GM21737 (cell line): ENCODE results near the gene HSCB.
"Not testable (repeated sequence)": the region's sequence is repeated elsewhere in the genome, so short reads cannot be mapped to it uniquely, and the experiment has no call there.

ENCODE experiments used
- ATAC-seq: cut with Tn5 transposase; IDR thresholded peaks from one replicate; pipeline ENCODE4 v1.9.1; 2021; ENCODE audit warnings: mild to moderate bottlenecking, moderate library complexity; ENCODE audit not compliant: unreplicated experiment

Gene HSCB

GRCh38 chr22:28741785-28742561, at the start of gene HSCB, which contains the start of gene CHEK2:
TSS of gene HSCB (plus strand) at chr22:28742039. CDS start at chr22:28742096, 57 bp downstream.
TSS of gene CHEK2 (minus strand) at chr22:28741820. CDS start at chr22:28734721, 7,099 bp downstream.
- peak; percentile 79 for ATAC-seq

- ATAC-seq: not testable (repeated sequence)
Observed at GRCh38 chr22:28693041-28693760, 48.6 kb upstream of the HSCB start.

DNA sequence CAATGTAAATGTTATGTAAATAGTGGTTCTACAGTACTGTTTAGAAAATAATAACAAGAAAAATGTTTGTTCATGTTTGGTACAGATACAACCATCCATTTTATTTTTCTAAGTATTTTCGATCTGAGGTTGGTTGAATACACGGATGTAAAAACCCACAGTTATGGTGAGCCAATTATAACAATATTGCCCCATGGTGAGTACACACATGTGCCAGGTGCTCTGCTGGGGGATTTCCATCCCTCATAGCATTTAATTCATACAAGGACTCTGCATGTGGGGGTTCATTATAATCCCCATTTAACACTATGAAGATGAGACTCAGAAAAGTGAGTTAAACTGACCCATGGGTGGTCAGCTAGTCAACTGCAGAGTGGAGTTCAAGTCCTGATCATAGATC, 38.9 kb upstream of the HSCB start:
- ATAC-seq: no peak

- no peak for ATAC-seq
Observed at GRCh38 chr22:28703436-28703835, 38.4 kb upstream of the HSCB start.

GRCh38 chr22:28706845-28707244, 35.0 kb upstream of the HSCB start:
- ATAC-seq: no peak

GRCh38 chr22:28710107-28710506, 31.7 kb upstream of the HSCB start:
- no peak for ATAC-seq

DNA sequence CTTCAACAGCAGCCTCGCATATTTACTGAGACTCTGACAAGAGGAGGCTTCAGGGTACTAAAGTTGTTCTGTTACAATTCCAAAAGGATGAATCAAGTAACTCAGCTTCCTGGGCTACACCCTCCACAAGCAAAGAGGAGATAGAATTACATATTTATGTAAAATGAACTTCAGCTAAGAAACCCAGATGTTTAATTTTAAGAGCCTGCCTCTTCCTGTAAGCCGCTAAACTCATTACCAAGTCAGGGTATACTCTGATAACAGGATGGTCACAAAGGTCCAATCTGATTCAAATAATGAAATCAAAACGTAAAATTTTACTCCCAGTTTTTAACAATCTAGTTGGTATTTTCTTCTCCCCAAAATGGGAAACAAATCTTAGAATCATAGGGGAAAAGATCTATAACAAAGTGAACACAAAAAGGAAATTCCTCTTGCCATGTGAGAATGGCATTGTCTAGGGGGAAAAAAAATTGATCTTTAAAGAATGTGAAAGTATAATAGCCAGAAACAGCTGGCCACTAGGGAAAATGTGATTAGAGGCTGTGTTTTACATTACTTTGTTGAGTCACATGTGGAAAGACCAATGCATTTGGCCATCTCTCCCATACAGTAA, 31.2 kb upstream of the HSCB start:
- no peak for ATAC-seq

DNA sequence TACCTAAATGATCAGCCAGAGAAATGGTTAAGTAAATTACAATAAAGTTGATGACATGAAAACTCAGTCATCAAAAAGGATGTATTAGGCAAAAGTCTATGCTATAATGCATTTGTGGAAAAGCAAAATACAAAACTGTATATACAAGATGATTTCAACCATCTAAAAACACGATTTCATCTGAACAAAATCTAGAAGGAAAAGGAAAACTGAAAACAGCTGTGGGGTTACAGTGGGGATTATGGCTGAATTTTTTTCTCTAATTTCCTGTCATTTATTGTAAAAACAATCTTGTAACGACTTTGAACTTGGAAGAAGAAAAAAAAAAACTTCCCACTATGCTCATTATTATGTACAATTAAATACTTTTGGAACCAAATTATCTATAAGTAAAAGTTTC, 30.5 kb upstream of the HSCB start:
- ATAC-seq: no peak

- ATAC-seq: no peak
Observed at GRCh38 chr22:28711820-28712777, 29.7 kb upstream of the HSCB start.

GRCh38 chr22:28714043-28714628, 27.7 kb upstream of the HSCB start:
- no peak for ATAC-seq

- ATAC-seq: no peak
Observed at GRCh38 chr22:28715611-28716010, 26.2 kb upstream of the HSCB start.

DNA sequence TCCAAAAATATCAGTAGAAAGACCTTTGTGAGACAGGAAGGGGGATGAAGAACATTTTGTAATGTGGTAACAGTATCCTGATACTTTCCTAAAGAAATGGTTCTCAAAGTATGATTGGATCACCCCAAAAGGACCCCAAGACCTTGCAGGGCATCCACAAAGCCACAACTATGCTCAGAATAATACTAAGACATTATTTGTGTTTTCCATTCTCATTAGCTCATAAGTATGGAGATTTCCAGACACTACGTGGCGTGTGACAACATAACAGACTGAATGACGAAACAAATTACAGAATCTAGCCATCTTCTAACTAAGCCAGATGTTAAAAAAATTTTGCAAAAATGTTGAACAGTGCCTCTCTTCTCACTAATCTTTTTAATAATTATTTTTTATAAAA, 25.2 kb upstream of the HSCB start:
- ATAC-seq: no peak

GRCh38 chr22:28718044-28718443, 23.8 kb upstream of the HSCB start:
- ATAC-seq: no peak

DNA sequence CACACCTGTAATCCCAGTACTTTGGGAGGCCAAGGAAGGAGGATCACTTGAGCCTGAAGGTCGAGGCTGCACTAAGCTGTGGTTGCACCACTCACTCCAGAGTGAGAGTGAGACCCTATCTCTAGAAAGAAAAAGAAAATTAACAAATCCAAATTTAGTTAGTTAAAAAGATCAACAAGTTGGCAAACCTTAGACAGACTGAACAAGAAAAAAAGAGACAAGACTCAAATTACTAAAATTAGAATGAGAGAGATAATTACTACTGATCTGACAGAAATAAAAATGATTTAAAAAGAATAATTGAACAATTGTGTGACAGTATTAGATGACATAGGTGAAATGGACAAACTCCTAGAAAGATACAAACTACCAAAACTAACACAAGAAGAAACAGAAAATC, 13.8 kb upstream of the HSCB start:
- no peak for ATAC-seq

DNA sequence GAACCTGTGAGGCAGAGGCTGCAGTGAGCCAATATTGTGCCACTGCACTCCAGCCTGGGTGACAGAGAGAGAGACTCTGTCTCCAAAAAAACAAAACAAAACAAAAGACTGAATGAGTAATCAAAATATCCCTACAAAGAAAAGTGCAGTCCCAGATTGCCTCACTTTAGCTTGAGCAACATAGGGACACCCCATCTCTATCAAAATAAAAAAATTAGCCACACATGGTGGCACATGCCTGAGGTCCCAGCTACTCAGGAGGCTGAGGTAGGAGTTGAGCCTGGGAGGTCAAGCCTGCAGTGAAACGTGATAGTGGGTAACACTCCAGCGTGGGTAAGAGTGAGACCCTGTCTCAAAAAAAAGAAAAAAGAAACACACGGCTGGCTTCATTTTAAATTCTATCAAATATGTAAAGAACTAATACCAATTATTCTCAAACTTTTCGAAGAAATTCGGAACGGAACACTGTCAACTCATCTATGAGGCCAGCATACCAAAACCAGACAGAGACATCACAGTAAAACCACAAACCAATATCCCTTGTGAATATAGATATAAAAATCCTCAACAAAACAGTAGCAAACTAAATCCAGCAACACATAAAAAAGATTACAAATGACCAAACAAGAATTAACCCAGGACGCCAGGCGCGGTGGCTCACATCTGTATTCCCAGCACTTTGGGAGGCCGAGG, 13.1 kb upstream of the HSCB start:
- ATAC-seq: no peak

DNA sequence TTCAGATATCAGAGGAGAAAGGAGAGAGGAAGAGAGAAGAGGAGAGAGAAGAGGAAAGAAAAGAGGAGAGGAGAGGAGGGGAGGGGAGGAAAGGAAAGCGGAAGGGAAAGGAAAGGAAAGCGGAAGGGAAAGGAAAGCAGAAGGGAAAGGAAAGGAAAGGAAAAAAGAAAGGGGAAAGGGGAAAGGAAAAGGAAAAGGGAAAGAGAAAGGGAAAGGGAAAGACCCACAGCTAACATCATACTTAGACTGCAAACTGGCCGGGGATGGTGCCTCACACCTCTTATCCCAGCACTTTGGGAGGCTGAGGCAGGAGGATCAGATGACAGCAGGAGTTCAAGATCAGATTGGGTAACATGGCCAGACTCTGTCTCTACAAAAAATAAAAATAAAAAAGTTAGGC, 11.7 kb upstream of the HSCB start:
- no peak for ATAC-seq

- no peak for ATAC-seq
Observed at GRCh38 chr22:28734393-28734792, 7.4 kb upstream of the HSCB start.

GRCh38 chr22:28736301-28737155, 5.3 kb upstream of the HSCB start:
- ATAC-seq: no peak

DNA sequence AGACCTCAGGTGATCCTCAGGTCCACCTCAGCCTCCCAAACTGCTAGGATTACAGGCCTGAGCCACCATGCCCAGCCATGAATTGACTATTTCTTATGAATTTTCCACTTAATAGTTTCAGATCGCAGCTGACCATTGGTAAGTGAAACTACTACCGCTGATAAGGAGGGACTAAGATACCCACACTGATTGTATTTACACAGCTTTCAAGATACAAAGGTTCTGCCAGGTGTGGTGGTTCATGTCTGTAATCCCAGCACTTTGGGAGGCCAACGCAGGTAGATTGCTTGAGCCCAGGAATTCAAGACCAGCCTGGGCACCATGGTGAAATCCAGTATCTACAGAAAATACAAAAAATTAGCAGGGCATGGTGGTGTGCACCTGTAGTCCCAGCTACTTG, 4.1 kb upstream of the HSCB start:
- no peak for ATAC-seq
